Nephron (organoid): ENCODE measurements around the gene KCNQ1OT1.

Source experiments
- H3K27ac Mint-ChIP-seq, 3 experiments: 2 replicates each; pipeline ENCODE4 v1.8.0; 2020; ENCODE audit warnings: mixed read lengths in 3 of 3, mild to moderate bottlenecking in 2 of 3, moderate library complexity in 1 of 3
- H3K27me3 Mint-ChIP-seq: 2 replicates; pipeline ENCODE4 v1.8.0; 2021; ENCODE audit warnings: low read depth, mild to moderate bottlenecking, moderate library complexity, mixed read lengths
- H3K36me3 Mint-ChIP-seq: 2 replicates; pipeline ENCODE4 v1.8.0; 2020; ENCODE audit warnings: low read depth, mixed read lengths
- H3K4me1 Mint-ChIP-seq: 2 replicates; pipeline ENCODE4 v1.8.0; 2020; ENCODE audit warnings: mixed read lengths
- H3K4me3 Mint-ChIP-seq, 3 experiments: 2 replicates each; pipeline ENCODE4 v1.8.0; 2020; ENCODE audit warnings: mild to moderate bottlenecking in 3 of 3, mixed read lengths in 3 of 3, moderate library complexity in 2 of 3
- H3K9me3 Mint-ChIP-seq: 2 replicates; pipeline ENCODE4 v1.8.0; 2020; ENCODE audit warnings: mixed read lengths
- CTCF ChIP-seq, 3 experiments: fragments of 200-600 bp; sonication (generic); IDR thresholded peaks; one replicate each; pipeline ENCODE4 v1.5.0; 2021; ENCODE audit warnings: antibody characterized with exemption in 3 of 3; ENCODE audit not compliant: unreplicated experiment in 3 of 3

KCNQ1OT1 gene

GRCh38 chr11:2730272-2731129, 30.7 kb upstream of the KCNQ1OT1 start:
- no peaks in the 10 kb centered on the region for H3K36me3 Mint-ChIP-seq
- H3K27me3 Mint-ChIP-seq, result peaks cover 7% of the 10 kb centered on the region
- peak overlapping the region; percentile 46 to 91 (median 88) for H3K27ac Mint-ChIP-seq
- no peaks in the 10 kb centered on the region for H3K9me3 Mint-ChIP-seq
- H3K4me1 Mint-ChIP-seq, result peaks cover 58% of the 10 kb centered on the region
- H3K4me3 Mint-ChIP-seq, result no peak overlapping the region
- TF ChIP-seq CTCF (IDR thresholded peaks at IDR 0.05; ENCODE audit: unreplicated experiment in 3 of 3), result no peak

DNA sequence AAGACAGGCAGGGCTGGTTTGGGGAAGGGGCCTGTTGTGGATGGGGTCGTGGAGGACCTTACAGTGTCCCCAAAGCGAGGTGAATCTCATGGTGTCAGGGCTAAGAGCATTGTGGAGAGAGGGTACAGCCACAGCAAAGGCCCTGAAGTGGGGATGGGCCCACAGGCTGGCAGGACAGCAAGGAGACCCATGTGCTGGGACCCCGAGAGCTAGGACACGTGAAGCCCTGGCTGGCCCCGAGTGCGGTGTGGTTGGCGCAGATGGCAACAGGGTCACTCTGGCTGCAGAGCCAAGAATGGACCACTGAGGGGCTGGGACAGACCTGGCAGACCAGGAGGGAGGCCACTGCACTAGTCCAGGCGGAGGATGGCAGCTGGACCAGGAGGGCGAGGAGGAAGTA, 30.0 kb upstream of the KCNQ1OT1 start:
- Mint-ChIP-seq H3K4me1 (peaks cover 65% of the 10 kb centered on the region), H3K36me3 (no peaks in the 10 kb centered on the region), H3K9me3 (no peaks in the 10 kb centered on the region), H3K4me3 (peak overlapping the region in 1 of 3 experiments; percentile 38), H3K27me3 (peaks cover 7% of the 10 kb centered on the region), H3K27ac (peak overlapping the region; percentile 46 to 91 (median 88))
- TF ChIP-seq CTCF (IDR thresholded peaks at IDR 0.05; ENCODE audit: unreplicated experiment in 3 of 3), result no peak

- TF ChIP-seq CTCF (IDR thresholded peaks at IDR 0.05; ENCODE audit: unreplicated experiment in 3 of 3), result no peak
- no peaks in the 10 kb centered on the region for H3K9me3 Mint-ChIP-seq
- no peak overlapping the region for H3K4me3 Mint-ChIP-seq
- peaks cover 7% of the 10 kb centered on the region for H3K27me3 Mint-ChIP-seq
- no peaks in the 10 kb centered on the region for H3K36me3 Mint-ChIP-seq
- peaks cover 70% of the 10 kb centered on the region for H3K4me1 Mint-ChIP-seq
- H3K27ac Mint-ChIP-seq, result peak overlapping the region; percentile 98 to 99 (median 99)
Measured at GRCh38 chr11:2728663-2729332, 29.0 kb upstream of the KCNQ1OT1 start.

- H3K27me3 Mint-ChIP-seq, result peaks cover 7% of the 10 kb centered on the region
- peak overlapping the region; percentile 98 to 99 (median 99) for H3K27ac Mint-ChIP-seq
- no peak for TF ChIP-seq CTCF (IDR thresholded peaks at IDR 0.05; ENCODE audit: unreplicated experiment in 3 of 3)
- H3K36me3 Mint-ChIP-seq, result no peaks in the 10 kb centered on the region
- peaks cover 72% of the 10 kb centered on the region for H3K4me1 Mint-ChIP-seq
- H3K4me3 Mint-ChIP-seq, result peak overlapping the region in 1 of 3 experiments; percentile 7
- H3K9me3 Mint-ChIP-seq, result no peaks in the 10 kb centered on the region
Measured at GRCh38 chr11:2728128-2728662, 28.4 kb upstream of the KCNQ1OT1 start.

DNA sequence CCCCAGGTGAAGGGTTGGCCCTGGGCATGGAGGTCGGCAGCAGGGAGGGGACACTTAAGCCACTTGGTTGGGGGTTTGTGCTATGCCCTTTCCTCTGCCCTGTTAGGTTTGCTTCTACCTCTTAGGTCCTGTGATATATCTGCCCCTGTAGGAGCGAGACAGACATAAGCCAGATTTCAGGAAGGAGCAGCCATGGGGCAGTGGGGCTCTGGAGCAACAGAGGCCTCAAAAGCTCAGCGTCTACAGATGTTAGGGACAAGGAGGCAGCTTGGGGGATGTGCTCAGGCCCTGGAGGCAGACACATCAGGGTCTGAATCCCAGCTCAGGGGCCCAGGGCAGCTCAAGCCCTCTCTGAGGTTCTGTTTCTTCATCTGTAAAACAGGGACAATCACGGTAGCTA, 27.2 kb upstream of the KCNQ1OT1 start:
- Mint-ChIP-seq H3K27me3 (peaks cover 7% of the 10 kb centered on the region), H3K27ac (peak overlapping the region; percentile 98 to 99 (median 99)), H3K9me3 (no peaks in the 10 kb centered on the region), H3K36me3 (no peaks in the 10 kb centered on the region), H3K4me1 (peaks cover 80% of the 10 kb centered on the region), H3K4me3 (peak overlapping the region in 1 of 3 experiments; percentile 15)
- TF ChIP-seq CTCF (IDR thresholded peaks at IDR 0.05; ENCODE audit: unreplicated experiment in 3 of 3), result no peak
